WTC11 (cell line): Measurements from ENCODE around the gene PREX1. TPM values are rescaled to one million over a fixed set of nuclear protein-coding genes. Genes with fewer than 3 reads are reported as not detected.

Experiments used
- ATAC-seq: fragments of 200-7000 bp; cut with Tn5 transposase; 2 replicates; pipeline ENCODE4 v1.10.0; 2021; ENCODE audit warnings: mild to moderate bottlenecking, moderate library complexity
- CTCF ChIA-PET: fragments of 300-600 bp; sonication (Branson Sonifier 250); formaldehyde crosslinking; loops from one replicate; lab custom pipeline; 2021; ENCODE audit warnings: antibody characterized with exemption; lab: Charles Lee
- POLR2A ChIA-PET: fragments of 350-600 bp; sonication (Branson Sonifier 250); formaldehyde crosslinking; loops from one replicate; lab custom pipeline; 2021; ENCODE audit warnings: antibody characterized with exemption; lab: Charles Lee
- DNase-seq: peaks from one replicate; pipeline ENCODE4 v3.0.0; 2021; ENCODE audit warnings: low spot score
- H3K27ac Mint-ChIP-seq: 2 replicates; pipeline ENCODE4 v1.8.0; 2021; ENCODE audit warnings: mixed read lengths
- H3K27me3 Mint-ChIP-seq: 2 replicates; pipeline ENCODE4 v1.8.0; 2021; ENCODE audit warnings: low read depth, mild to moderate bottlenecking, moderate library complexity, mixed read lengths
- H3K36me3 Mint-ChIP-seq: 2 replicates; pipeline ENCODE4 v1.8.0; 2021; ENCODE audit warnings: mixed read lengths
- H3K4me1 Mint-ChIP-seq: 2 replicates; pipeline ENCODE4 v1.8.0; 2022; ENCODE audit warnings: mixed read lengths
- H3K4me3 Mint-ChIP-seq: 2 replicates; pipeline ENCODE4 v1.8.0; 2021; ENCODE audit warnings: mild to moderate bottlenecking, moderate library complexity, mixed read lengths
- H3K9me3 Mint-ChIP-seq: 2 replicates; pipeline ENCODE4 v1.8.0; 2021; ENCODE audit warnings: mixed read lengths
- AFF4 ChIP-seq: sonication (generic); formaldehyde crosslinking; IDR thresholded peaks from 2 replicates; pipeline ENCODE4 v1.8.1; 2023; ENCODE audit warnings: mild to moderate bottlenecking, missing genetic modification reagents, borderline replicate concordance
- ATF3 ChIP-seq: sonication (generic); formaldehyde crosslinking; conservative IDR thresholded peaks from 2 replicates; pipeline ENCODE4 v1.8.1; 2022; ENCODE audit warnings: mild to moderate bottlenecking, missing genetic modification reagents
- ATF6 ChIP-seq: sonication (generic); formaldehyde crosslinking; IDR thresholded peaks from 2 replicates; pipeline ENCODE4 v1.8.1; 2023; ENCODE audit warnings: mild to moderate bottlenecking, missing genetic modification reagents
- CTCF ChIP-seq: fragments of 200-600 bp; IDR thresholded peaks from 2 replicates; pipeline ENCODE4 v1.8.0; 2022; ENCODE audit warnings: antibody characterized with exemption
- ERG ChIP-seq: fragments of 250-450 bp; sonication (Bioruptor Pico); IDR thresholded peaks from 2 replicates; pipeline ENCODE4 v1.8.0; 2021; ENCODE audit warnings: mild to moderate bottlenecking
- FOXP1 ChIP-seq: sonication (generic); formaldehyde crosslinking; IDR thresholded peaks from 2 replicates; pipeline ENCODE4 v1.8.0; 2022; ENCODE audit warnings: missing genetic modification reagents, mild to moderate bottlenecking, moderate library complexity, borderline replicate concordance
- HMGA2 ChIP-seq: fragments of 250-450 bp; sonication (Bioruptor Pico); IDR thresholded peaks from 2 replicates; pipeline ENCODE4 v1.4.0; 2021; ENCODE audit warnings: mild to moderate bottlenecking, moderate library complexity
- MYBL2 ChIP-seq: sonication (generic); formaldehyde crosslinking; IDR thresholded peaks from 2 replicates; pipeline ENCODE4 v1.8.1; 2023; ENCODE audit warnings: mild to moderate bottlenecking, moderate library complexity, missing genetic modification reagents
- PREB ChIP-seq: sonication (generic); formaldehyde crosslinking; IDR thresholded peaks from 2 replicates; pipeline ENCODE4 v1.8.1; 2022; ENCODE audit warnings: mild to moderate bottlenecking, missing genetic modification reagents, moderate library complexity, borderline replicate concordance
- PRRX2 ChIP-seq: fragments of 250-450 bp; sonication (Bioruptor Pico); IDR thresholded peaks from 2 replicates; pipeline ENCODE4 v1.8.0; 2021; ENCODE audit warnings: mild to moderate bottlenecking
- RELA ChIP-seq: sonication (generic); formaldehyde crosslinking; IDR thresholded peaks from 2 replicates; pipeline ENCODE4 v1.8.1; 2022; ENCODE audit warnings: missing genetic modification reagents, mild to moderate bottlenecking, borderline replicate concordance
- STAT6 ChIP-seq: sonication (generic); formaldehyde crosslinking; conservative IDR thresholded peaks from 2 replicates; pipeline ENCODE4 v1.8.1; 2023; ENCODE audit warnings: mild to moderate bottlenecking, low read depth, missing genetic modification reagents, moderate library complexity
- ZMAT4 ChIP-seq: fragments of 250-450 bp; sonication (Bioruptor Pico); IDR thresholded peaks from 2 replicates; pipeline ENCODE4 v1.9.0; 2021; ENCODE audit warnings: mild to moderate bottlenecking
- ZNF219 ChIP-seq: sonication (generic); formaldehyde crosslinking; IDR thresholded peaks from 2 replicates; pipeline ENCODE4 v1.8.0; 2023; ENCODE audit warnings: missing genetic modification reagents, mild to moderate bottlenecking, borderline replicate concordance
- ZNF232 ChIP-seq: sonication (generic); formaldehyde crosslinking; IDR thresholded peaks from 2 replicates; pipeline ENCODE4 v1.8.0; 2022; ENCODE audit warnings: mild to moderate bottlenecking, missing genetic modification reagents
- ZNF317 ChIP-seq: sonication (generic); formaldehyde crosslinking; IDR thresholded peaks from 2 replicates; pipeline ENCODE4 v1.8.1; 2023; ENCODE audit warnings: low read depth, mild to moderate bottlenecking, moderate library complexity, missing genetic modification reagents, borderline replicate concordance
- ZNF425 ChIP-seq: fragments of 250-450 bp; sonication (Bioruptor Pico); conservative IDR thresholded peaks from 2 replicates; pipeline ENCODE4 v1.9.0; 2021; ENCODE audit warnings: mild to moderate bottlenecking
- total RNA-seq: library from RNA; stranded (reverse); gene quantifications from 3 replicates; pipeline ENCODE4 v1.2.3, GENCODE V29; 2021

PREX1 gene
- total RNA-seq, 1 experiment from 2014 or later: 17.3 TPM

- no peak for TF ChIP-seq AFF4
- no peak for TF ChIP-seq RELA
- no peak for TF ChIP-seq PRRX2 (CRISPR knock-in tag)
- no peak for TF ChIP-seq STAT6
- TF ChIP-seq CTCF: no peak
- TF ChIP-seq FOXP1: no peak
- no peak for TF ChIP-seq ZMAT4 (CRISPR knock-in tag)
- no peak for TF ChIP-seq MYBL2 (CRISPR knock-in tag)
Observed at GRCh38 chr20:48632017-48632824, 195.6 kb downstream of the PREX1 start (continued).

GRCh38 chr20:48631114-48632016, 196.4 kb downstream of the PREX1 start:
- ATAC-seq: no peak
- Mint-ChIP-seq H3K4me3 (no peak overlapping the region), H3K9me3 (no peaks in the 10 kb centered on the region), H3K4me1 (peaks cover 3% of the 10 kb centered on the region; the same call in 1 of the 2 replicates), H3K27me3 (no peaks in the 10 kb centered on the region), H3K36me3 (no peaks in the 10 kb centered on the region), H3K27ac (no peak overlapping the region)
- no peak for DNase-seq
- ChIA-PET POLR2A (no interaction called here), CTCF (interaction anchor here (0.8 to 1.1 kb wide), 3 partner anchors 11 to 274 kb away, joined by 3 to 4 read pairs (median 3); no protein-coding TSS in a partner anchor)
- TF ChIP-seq ZNF317 (CRISPR knock-in tag) (no peak), ZNF232 (CRISPR knock-in tag) (no peak), ZNF219 (CRISPR knock-in tag) (no peak), ZNF425 (CRISPR knock-in tag) (no peak), PREB (CRISPR knock-in tag) (no peak), HMGA2 (CRISPR knock-in tag) (no peak), ERG (CRISPR knock-in tag) (no peak), ATF3 (CRISPR knock-in tag) (no peak), ATF6 (CRISPR knock-in tag) (no peak)
